HepG2 (cell line): ENCODE results near the gene TPD52L2. TPM values are rescaled to one million over a fixed set of nuclear protein-coding genes. Genes with fewer than 3 reads are reported as not detected.

Experiments
- CREM ChIP-seq, 2 experiments: sonication (generic) in 1 of 2; formaldehyde crosslinking in 1 of 2; IDR thresholded peaks; 2 replicates each; pipeline versions ENCODE4 v1.4.0 to v1.6.1; 2016 to 2020; ENCODE audit warnings: antibody characterized with exemption in 1 of 2, mild to moderate bottlenecking in 1 of 2, missing genetic modification reagents in 1 of 2
- FUBP1 ChIP-seq: sonication (generic); formaldehyde crosslinking; IDR thresholded peaks from 2 replicates; pipeline ENCODE4 v1.5.1; 2020; ENCODE audit warnings: missing genetic modification reagents, mild to moderate bottlenecking, borderline replicate concordance
- GTF2F1 ChIP-seq: fragments of 150-350 bp; IDR thresholded peaks from 2 replicates; pipeline ENCODE4 v1.6.1; 2014; ENCODE audit warnings: low read length
- MLLT10 ChIP-seq: sonication (generic); formaldehyde crosslinking; IDR thresholded peaks from 2 replicates; pipeline ENCODE4 v1.4.0; 2020; ENCODE audit warnings: missing genetic modification reagents
- RXRB ChIP-seq: IDR thresholded peaks from 2 replicates; pipeline ENCODE4 v1.6.1; 2016; ENCODE audit warnings: borderline replicate concordance, missing genetic modification reagents, missing compliant biosample characterization
- SAFB2 ChIP-seq: sonication (generic); formaldehyde crosslinking; IDR thresholded peaks from 2 replicates; pipeline ENCODE4 v1.5.1; 2020; ENCODE audit warnings: missing genetic modification reagents, low read depth, mild to moderate bottlenecking, borderline replicate concordance
- TBX3 ChIP-seq: fragments of 450-650 bp; IDR thresholded peaks from 2 replicates; pipeline ENCODE4 v1.6.1; 2017; ENCODE audit warnings: antibody characterized with exemption, mild to moderate bottlenecking, inconsistent platforms, borderline replicate concordance
- TOPORS ChIP-seq: sonication (generic); formaldehyde crosslinking; IDR thresholded peaks from 2 replicates; pipeline ENCODE4 v1.8.0; 2023; ENCODE audit warnings: mild to moderate bottlenecking, missing genetic modification reagents
- ZBTB14 ChIP-seq: sonication (generic); formaldehyde crosslinking; IDR thresholded peaks from 2 replicates; pipeline ENCODE4 v1.4.0; 2020; ENCODE audit warnings: missing genetic modification reagents
- ZMAT5 ChIP-seq: sonication (generic); formaldehyde crosslinking; IDR thresholded peaks from 2 replicates; pipeline ENCODE4 v1.5.0; 2020; ENCODE audit warnings: mild to moderate bottlenecking, low read depth, missing genetic modification reagents, borderline replicate concordance
- ZNF235 ChIP-seq: sonication (generic); formaldehyde crosslinking; IDR thresholded peaks from 2 replicates; pipeline ENCODE4 v1.8.1; 2023; ENCODE audit warnings: mild to moderate bottlenecking, missing genetic modification reagents, borderline replicate concordance
- ZNF333 ChIP-seq: sonication (generic); formaldehyde crosslinking; IDR thresholded peaks from 2 replicates; pipeline ENCODE4 v1.4.0; 2020; ENCODE audit warnings: mild to moderate bottlenecking, missing genetic modification reagents, borderline replicate concordance
- ZNF607 ChIP-seq: sonication (generic); formaldehyde crosslinking; IDR thresholded peaks from 2 replicates; pipeline ENCODE4 v1.5.1; 2020; ENCODE audit warnings: missing genetic modification reagents, mild to moderate bottlenecking, borderline replicate concordance
- polyA plus RNA-seq, 8 experiments: library from polyadenylated mRNA; depleted of rRNA in 3 of 8; stranded (reverse) in 7 of 8; unstranded in 1 of 8; fragments of >200 nt; fragmentation: Illumina TruSeq in 4 of 8; extraction: Trizol in 4 of 8; gene quantifications; 2 replicates each; pipeline versions ENCODE4 v1.2.1 to v1.2.3, GENCODE V29; 2011 to 2016; ENCODE audit warnings: low read depth in 4 of 8, missing spikeins in 1 of 8, mixed read lengths in 1 of 8; ENCODE audit not compliant: insufficient read depth in 1 of 8
- total RNA-seq, 5 experiments: library from RNA; depleted of rRNA; stranded (reverse); fragments of >200 nt; fragmentation: Illumina TruSeq; extraction: Trizol; gene quantifications; 2 replicates each; pipeline ENCODE4 v1.2.3, GENCODE V29; 2016; ENCODE audit warnings: low read depth in 1 of 5
- TF ChIP-seq, protein P1 (sequence below): sonication (generic); formaldehyde crosslinking; IDR thresholded peaks from 2 replicates; pipeline ENCODE4 v1.5.1; 2020; ENCODE audit warnings: missing genetic modification reagents, mild to moderate bottlenecking, borderline replicate concordance

The TPD52L2 gene
- total and polyA plus RNA-seq, 2 of the 13 experiments (the other 11 are each of a cell fraction or from before 2014, with no cell fraction given): 156 to 184 TPM

DNA sequence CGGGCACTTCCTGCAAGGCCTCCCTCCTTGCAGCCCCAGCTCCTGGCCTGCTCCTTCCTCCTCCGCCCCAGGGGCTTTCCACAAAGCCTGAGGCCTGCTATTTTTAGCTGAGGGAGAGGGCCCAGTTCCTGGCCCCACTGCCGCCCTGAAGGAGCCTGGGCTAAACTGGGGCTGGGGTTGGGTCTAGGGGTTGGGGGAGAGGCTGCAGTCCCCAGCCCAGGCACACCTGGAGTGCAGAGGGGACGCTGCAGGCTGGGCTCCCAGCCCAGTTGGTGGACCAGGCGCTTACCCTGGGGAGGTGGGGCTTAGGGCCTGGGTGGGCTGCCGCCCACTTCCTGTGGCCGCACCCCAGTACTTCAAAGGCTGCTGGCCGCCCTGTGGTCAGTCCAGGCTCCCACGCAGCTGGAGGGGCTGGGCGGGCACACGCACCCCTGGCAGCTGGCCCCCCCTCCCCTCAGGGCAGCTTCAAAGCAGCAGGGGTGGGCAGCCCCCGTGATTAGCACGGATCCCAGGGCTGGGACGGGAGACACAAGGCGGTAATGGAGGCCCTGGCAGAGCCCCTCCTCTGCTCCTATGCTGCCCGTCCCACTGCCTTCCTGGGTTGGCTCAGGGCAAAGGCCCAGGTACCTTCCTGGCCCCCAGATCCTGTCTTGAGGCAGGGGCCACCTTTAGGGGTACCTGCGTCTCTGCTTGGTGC is 10.9 kb upstream of the TPD52L2 start (continued):
- TF ChIP-seq RXRB: peak; percentile 53
- no peak for TF ChIP-seq FUBP1 (CRISPR knock-in tag)
- no peak; the same call in 1 of the 2 replicates for TF ChIP-seq ZNF333 (CRISPR knock-in tag)
- no peak for TF ChIP-seq TOPORS (CRISPR knock-in tag)
- no peak for TF ChIP-seq GTF2F1
- TF ChIP-seq MLLT10: no peak
- no peak for TF ChIP-seq SAFB2
- no peak for TF ChIP-seq TBX3
- TF ChIP-seq, protein P1, sequence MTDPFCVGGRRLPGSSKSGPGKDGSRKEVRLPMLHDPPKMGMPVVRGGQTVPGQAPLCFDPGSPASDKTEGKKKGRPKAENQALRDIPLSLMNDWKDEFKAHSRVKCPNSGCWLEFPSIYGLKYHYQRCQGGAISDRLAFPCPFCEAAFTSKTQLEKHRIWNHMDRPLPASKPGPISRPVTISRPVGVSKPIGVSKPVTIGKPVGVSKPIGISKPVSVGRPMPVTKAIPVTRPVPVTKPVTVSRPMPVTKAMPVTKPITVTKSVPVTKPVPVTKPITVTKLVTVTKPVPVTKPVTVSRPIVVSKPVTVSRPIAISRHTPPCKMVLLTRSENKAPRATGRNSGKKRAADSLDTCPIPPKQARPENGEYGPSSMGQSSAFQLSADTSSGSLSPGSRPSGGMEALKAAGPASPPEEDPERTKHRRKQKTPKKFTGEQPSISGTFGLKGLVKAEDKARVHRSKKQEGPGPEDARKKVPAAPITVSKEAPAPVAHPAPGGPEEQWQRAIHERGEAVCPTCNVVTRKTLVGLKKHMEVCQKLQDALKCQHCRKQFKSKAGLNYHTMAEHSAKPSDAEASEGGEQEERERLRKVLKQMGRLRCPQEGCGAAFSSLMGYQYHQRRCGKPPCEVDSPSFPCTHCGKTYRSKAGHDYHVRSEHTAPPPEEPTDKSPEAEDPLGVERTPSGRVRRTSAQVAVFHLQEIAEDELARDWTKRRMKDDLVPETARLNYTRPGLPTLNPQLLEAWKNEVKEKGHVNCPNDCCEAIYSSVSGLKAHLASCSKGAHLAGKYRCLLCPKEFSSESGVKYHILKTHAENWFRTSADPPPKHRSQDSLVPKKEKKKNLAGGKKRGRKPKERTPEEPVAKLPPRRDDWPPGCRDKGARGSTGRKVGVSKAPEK (CRISPR knock-in tag): no peak
- TF ChIP-seq ZNF235 (CRISPR knock-in tag): no peak
- no peak for TF ChIP-seq ZNF607 (CRISPR knock-in tag)
- no peak for TF ChIP-seq CREM (IDR thresholded peaks at IDR 0.05)
- TF ChIP-seq CREM (CRISPR knock-in tag; IDR thresholded peaks at IDR 0.05): no peak
- no peak for TF ChIP-seq ZMAT5 (CRISPR knock-in tag)
- TF ChIP-seq ZBTB14: peak; percentile 71
